Measurements from ENCODE around the gene SYCP2L. TPM values are rescaled to one million over a fixed set of nuclear protein-coding genes. Genes with fewer than 3 reads are reported as not detected.

SYCP2L gene
- total RNA-seq, 4 donors from 2014 or later: 0.53 to 1.3 TPM; not detected in 2

DNA sequence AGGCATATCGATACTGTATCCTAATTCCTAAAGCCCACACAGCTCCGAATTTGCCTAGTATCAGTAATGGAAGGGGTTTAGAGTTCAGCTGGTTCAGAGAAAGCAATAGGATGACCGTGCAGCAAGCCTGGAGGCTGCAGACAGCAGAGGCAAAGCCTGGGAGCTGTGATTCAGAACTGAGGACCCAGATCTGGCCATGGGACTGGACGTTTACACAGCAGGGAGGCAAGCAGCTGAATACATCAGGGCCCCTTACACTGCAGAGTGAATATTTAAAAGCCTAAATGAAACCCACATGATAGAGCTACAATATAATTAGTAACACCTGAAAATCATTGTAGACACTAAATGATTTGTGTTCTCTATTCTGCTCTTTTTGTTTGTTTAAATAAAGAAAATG lies 119.2 kb downstream of the SYCP2L start:
- H3K4me3 ChIP-seq: no peak overlapping the region
- H3K9me3 ChIP-seq: no peaks in the 10 kb centered on the region
- H3K27ac ChIP-seq: no peak overlapping the region
- no peak for DNase-seq
- H3K36me3 ChIP-seq: no peaks in the 10 kb centered on the region
- TF ChIP-seq, protein P1, sequence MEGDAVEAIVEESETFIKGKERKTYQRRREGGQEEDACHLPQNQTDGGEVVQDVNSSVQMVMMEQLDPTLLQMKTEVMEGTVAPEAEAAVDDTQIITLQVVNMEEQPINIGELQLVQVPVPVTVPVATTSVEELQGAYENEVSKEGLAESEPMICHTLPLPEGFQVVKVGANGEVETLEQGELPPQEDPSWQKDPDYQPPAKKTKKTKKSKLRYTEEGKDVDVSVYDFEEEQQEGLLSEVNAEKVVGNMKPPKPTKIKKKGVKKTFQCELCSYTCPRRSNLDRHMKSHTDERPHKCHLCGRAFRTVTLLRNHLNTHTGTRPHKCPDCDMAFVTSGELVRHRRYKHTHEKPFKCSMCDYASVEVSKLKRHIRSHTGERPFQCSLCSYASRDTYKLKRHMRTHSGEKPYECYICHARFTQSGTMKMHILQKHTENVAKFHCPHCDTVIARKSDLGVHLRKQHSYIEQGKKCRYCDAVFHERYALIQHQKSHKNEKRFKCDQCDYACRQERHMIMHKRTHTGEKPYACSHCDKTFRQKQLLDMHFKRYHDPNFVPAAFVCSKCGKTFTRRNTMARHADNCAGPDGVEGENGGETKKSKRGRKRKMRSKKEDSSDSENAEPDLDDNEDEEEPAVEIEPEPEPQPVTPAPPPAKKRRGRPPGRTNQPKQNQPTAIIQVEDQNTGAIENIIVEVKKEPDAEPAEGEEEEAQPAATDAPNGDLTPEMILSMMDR (IDR thresholded peaks at IDR 0.05): no peak
- no peak for TF ChIP-seq POLR2A (IDR thresholded peaks at IDR 0.05)
- intact Hi-C loops (cut with DNase I): no loop called here
- 61 to 72% methylated on average over 4 of the region's 4 CpGs for WGBS, 2 donors
- peaks cover 0 to 6% (median 0%) of the 10 kb centered on the region in 3 donors for H3K4me1 ChIP-seq
- H3K27me3 ChIP-seq: no peaks in the 10 kb centered on the region

DNA sequence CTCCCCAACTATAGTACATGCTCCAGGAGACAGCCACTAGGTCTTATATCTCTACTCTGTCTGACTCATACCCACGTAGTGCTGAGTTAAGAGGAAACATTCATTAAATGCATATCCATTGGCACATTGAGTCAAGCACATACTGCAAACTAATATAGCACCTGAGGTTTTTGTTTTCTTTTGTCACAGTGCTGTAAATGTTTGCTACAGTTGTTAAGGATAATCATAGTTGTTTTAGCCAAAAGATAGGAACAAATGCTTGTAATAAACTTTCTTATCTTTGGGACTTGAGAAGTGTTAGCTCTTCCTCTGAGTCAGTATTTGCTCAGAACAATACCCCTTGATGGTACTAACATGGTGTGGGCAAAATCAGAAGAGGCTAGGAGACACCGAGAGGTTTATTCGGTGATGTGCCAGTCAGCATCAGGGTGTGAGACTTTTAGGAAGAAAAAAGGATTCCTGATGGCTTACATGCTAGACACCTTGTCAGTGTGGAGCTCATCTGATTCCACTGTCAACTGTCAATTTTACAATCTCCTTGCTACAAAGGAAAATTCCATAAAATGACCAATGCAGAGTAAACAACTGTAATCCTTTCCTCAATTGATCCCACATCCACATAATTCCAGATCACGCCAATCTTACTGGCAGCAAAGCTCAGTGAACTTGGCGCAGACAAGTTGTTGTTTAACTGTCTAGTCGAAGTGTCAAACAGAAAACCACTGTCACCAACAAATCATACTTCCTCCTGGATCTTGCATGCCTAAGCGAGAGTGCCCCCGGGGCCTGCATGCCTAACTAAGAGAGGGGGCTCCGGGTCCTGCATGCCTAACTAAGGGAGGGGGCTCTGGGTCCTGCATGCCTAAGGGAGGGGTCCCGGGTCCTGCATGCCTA lies 121.1 kb downstream of the SYCP2L start:
- no peak for TF ChIP-seq POLR2A (IDR thresholded peaks at IDR 0.05)
- TF ChIP-seq, protein P1 (IDR thresholded peaks at IDR 0.05): no peak
- Histone ChIP-seq H3K9me3 (no peaks in the 10 kb centered on the region), H3K4me1 (peaks cover 0 to 15% (median 0%) of the 10 kb centered on the region in 3 donors), H3K27ac (no peak overlapping the region), H3K36me3 (no peaks in the 10 kb centered on the region), H3K27me3 (no peaks in the 10 kb centered on the region), H3K4me3 (no peak overlapping the region)
- no peak for DNase-seq
- intact Hi-C loops (cut with DNase I): no loop called here
- 49 to 75% methylated on average over 6 to 10 of the region's 10 CpGs for WGBS, 2 donors

DNA sequence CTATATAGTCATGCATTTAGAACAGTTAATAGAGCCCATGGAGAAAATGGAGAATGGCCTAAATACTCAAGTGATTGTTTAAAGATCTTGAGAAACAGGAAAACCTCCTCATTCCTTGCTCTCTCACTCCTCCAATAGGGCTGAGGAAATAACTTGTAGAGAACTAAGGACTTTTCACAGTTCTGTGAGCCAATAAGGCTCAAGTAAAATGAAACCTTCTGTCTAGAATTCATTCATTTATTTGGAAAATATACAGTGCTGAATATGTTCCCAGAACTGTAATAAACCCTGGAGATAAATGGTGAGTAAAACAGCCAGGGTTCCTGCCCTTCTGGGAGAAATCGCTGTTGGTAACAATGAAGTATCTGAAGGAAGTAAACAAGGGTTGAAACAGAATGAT lies 122.0 kb downstream of the SYCP2L start:
- Histone ChIP-seq H3K27me3 (peaks cover 0 to 5% (median 0%) of the 10 kb centered on the region in 4 donors), H3K4me1 (peaks cover 0 to 15% (median 0%) of the 10 kb centered on the region in 3 donors), H3K4me3 (no peak overlapping the region), H3K9me3 (no peaks in the 10 kb centered on the region), H3K27ac (no peak overlapping the region), H3K36me3 (no peaks in the 10 kb centered on the region)
- WGBS, 2 donors: 25 to 27% methylated on average over 1 of the region's 1 CpG
- intact Hi-C loops (cut with DNase I): no loop called here
- TF ChIP-seq, protein P1 (IDR thresholded peaks at IDR 0.05): no peak
- TF ChIP-seq POLR2A (IDR thresholded peaks at IDR 0.05): no peak
- DNase-seq: no peak

DNA sequence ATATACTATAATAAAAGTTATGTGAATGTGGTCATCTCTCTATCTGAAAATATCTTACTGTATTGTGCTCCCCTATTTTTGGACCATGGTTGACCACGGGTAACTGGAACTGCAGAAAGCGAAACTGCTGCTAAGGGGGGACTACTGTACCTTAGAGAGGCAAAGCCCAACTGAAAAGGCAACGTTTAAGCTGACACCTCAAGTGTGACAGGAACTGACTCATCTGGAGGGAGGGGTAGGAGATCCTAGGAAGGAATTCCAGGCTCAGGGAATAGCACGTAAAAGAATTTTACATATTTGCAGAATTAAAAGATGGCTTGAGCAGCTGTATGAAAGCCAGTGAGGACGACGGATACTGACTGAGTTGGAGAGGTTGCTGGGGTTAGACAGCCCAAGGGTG lies 122.5 kb downstream of the SYCP2L start:
- Histone ChIP-seq H3K36me3 (no peaks in the 10 kb centered on the region), H3K27ac (no peak overlapping the region), H3K4me3 (no peak overlapping the region), H3K27me3 (peaks cover 0 to 5% (median 0%) of the 10 kb centered on the region in 4 donors), H3K9me3 (no peaks in the 10 kb centered on the region), H3K4me1 (peaks cover 0 to 15% (median 0%) of the 10 kb centered on the region in 3 donors)
- intact Hi-C loops (cut with DNase I): no loop called here
- whole genome bisulfite sequencing, 2 donors: 43 to 56% methylated on average over 6 of the region's 6 CpGs
- DNase-seq: no peak
- TF ChIP-seq POLR2A (IDR thresholded peaks at IDR 0.05): no peak
- TF ChIP-seq, protein P1 (IDR thresholded peaks at IDR 0.05): no peak

DNA sequence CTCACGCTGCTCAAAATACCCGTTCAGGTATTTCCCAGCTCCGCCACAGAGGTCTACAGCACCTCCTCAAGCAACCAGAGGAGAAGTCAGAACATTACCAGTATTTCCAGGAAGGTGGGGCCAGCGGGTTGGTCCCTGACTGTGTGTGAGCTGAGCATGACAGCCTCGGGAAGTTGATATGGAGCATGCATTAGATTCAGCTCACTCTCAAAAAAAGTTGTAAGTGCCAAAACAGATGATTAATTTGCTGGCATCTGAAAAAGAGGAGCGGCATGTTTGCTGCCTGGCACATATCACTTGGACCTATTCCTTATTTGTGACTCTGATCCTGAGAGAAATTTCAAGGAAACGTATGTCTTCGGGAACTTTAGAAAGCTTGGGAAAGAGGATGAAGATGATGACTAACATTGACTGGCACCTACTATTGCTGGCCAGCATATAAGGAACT lies 125.0 kb downstream of the SYCP2L start:
- no peak for TF ChIP-seq POLR2A (IDR thresholded peaks at IDR 0.05)
- TF ChIP-seq, protein P1 (IDR thresholded peaks at IDR 0.05): no peak
- H3K4me1 ChIP-seq: peaks cover 0 to 15% (median 0%) of the 10 kb centered on the region in 3 donors
- intact Hi-C loops (cut with DNase I): no loop called here
- H3K4me3 ChIP-seq: no peak overlapping the region
- WGBS, 2 donors: 22 to 31% methylated on average over 8 of the region's 8 CpGs
- H3K27ac ChIP-seq: no peak overlapping the region
- H3K9me3 ChIP-seq: no peaks in the 10 kb centered on the region
- no peak for DNase-seq
- peaks cover 0 to 14% (median 0%) of the 10 kb centered on the region in 4 donors for H3K27me3 ChIP-seq
- H3K36me3 ChIP-seq: no peaks in the 10 kb centered on the region

All from esophagus squamous epithelium (tissue), 5 donors.